Measurements from ENCODE around the gene MDK.

DNA sequence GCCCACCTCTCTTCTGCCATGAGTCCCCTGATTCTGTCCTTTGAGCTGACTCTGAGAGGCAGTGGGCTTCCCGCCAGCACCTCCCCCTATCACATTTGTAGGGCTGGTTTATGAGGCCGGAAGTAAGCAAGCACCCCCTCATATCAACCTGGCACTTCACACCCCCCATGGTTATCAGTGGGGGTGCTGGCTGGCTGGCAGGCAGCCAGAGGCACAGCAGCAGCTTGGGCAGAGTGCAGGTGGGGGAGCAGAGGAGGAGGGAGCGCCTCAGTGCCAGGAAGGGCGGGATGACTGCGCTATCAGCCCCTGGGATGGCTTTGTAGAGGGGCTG lies 33.0 kb downstream of the MDK start:
- TF ChIP-seq POLR2AphosphoS5 (IDR thresholded peaks at IDR 0.05; ENCODE audit: borderline replicate concordance, low read depth, low read length): no peak
- TF ChIP-seq EZH2 (IDR thresholded peaks at IDR 0.05): no peak
